Activated CD8-positive, alpha-beta memory T cell treated with anti-CD3 and anti-CD28 coated beads for 4 hours (primary cell): Measurements from ENCODE around the gene LEAP2.
A peak's percentile ranks its signal among the peaks of the same experiment; 100 is the strongest.
"Not testable (repeated sequence)": the region's sequence is repeated elsewhere in the genome, so short reads cannot be mapped to it uniquely, and the experiment has no call there.

Experiments
- DNase-seq, 2 donors: peaks; one replicate each; pipeline ENCODE4 v3.0.0-alpha.2; 2020; ENCODE audit warnings: low read depth in 2 of 2

Gene LEAP2

GRCh38 chr5:132840896-132841295 lies 32.6 kb upstream of the LEAP2 start:
- no peak for DNase-seq

GRCh38 chr5:132841305-132841704 lies 32.2 kb upstream of the LEAP2 start:
- DNase-seq: no peak

GRCh38 chr5:132848270-132848669 lies 25.2 kb upstream of the LEAP2 start:
- no peak for DNase-seq

GRCh38 chr5:132849347-132849746 lies 24.1 kb upstream of the LEAP2 start:
- no peak for DNase-seq

- DNase-seq: no peak
Observed at GRCh38 chr5:132850066-132850465, 23.4 kb upstream of the LEAP2 start.

GRCh38 chr5:132853323-132853722 lies 20.1 kb upstream of the LEAP2 start:
- DNase-seq: no peak

- no peak for DNase-seq
Observed at GRCh38 chr5:132853790-132854189, 19.7 kb upstream of the LEAP2 start.

- no peak for DNase-seq
Observed at GRCh38 chr5:132854301-132854700, 19.2 kb upstream of the LEAP2 start.

- not testable (repeated sequence) for DNase-seq
Observed at GRCh38 chr5:132854992-132855391, 18.5 kb upstream of the LEAP2 start.

GRCh38 chr5:132856011-132856410 lies 17.5 kb upstream of the LEAP2 start:
- DNase-seq: no peak

GRCh38 chr5:132859889-132860437 lies 13.5 kb upstream of the LEAP2 start:
- DNase-seq: no peak

- no peak for DNase-seq
Observed at GRCh38 chr5:132860742-132861141, 12.7 kb upstream of the LEAP2 start.

- DNase-seq: no peak
Observed at GRCh38 chr5:132865668-132866341, 7.7 kb upstream of the LEAP2 start.

GRCh38 chr5:132866342-132867045 lies 7.0 kb upstream of the LEAP2 start, which contains the start of the genes GDF9 and UQCRQ:
TSS of gene GDF9 (minus strand) at chr5:132866469. CDS start at chr5:132864533, 1,936 bp downstream.
TSS of gene UQCRQ (plus strand) at chr5:132866642. CDS start at chr5:132866882, 240 bp downstream.
- DNase-seq: peak; percentile 81 to 87

- DNase-seq: no peak
Observed at GRCh38 chr5:132867046-132867451, 6.4 kb upstream of the LEAP2 start.

- DNase-seq: no peak
Observed at GRCh38 chr5:132868754-132869153, 4.7 kb upstream of the LEAP2 start.

- DNase-seq: no peak
Observed at GRCh38 chr5:132870801-132871200, 2.7 kb upstream of the LEAP2 start.

- DNase-seq: no peak
Observed at GRCh38 chr5:132871459-132872284, 1.8 kb upstream of the LEAP2 start.

- no peak for DNase-seq
Observed at GRCh38 chr5:132872788-132873118, 715 bp upstream of the LEAP2 start.

GRCh38 chr5:132873930-132874271 lies 433 bp downstream of the LEAP2 start:
- no peak for DNase-seq

- DNase-seq: no peak
Observed at GRCh38 chr5:132876020-132876759, 2.7 kb downstream of the LEAP2 start.

- no peak for DNase-seq
Observed at GRCh38 chr5:132877466-132877865, 4.0 kb downstream of the LEAP2 start.
